WTC11 (cell line): Measurements from ENCODE around the gene CBFA2T2. TPM values are rescaled to one million over a fixed set of nuclear protein-coding genes. Genes with fewer than 3 reads are reported as not detected.

Experiments
- ATAC-seq: fragments of 200-7000 bp; cut with Tn5 transposase; 2 replicates; pipeline ENCODE4 v1.10.0; 2021; ENCODE audit warnings: mild to moderate bottlenecking, moderate library complexity
- CTCF ChIA-PET: fragments of 300-600 bp; sonication (Branson Sonifier 250); formaldehyde crosslinking; loops from one replicate; lab custom pipeline; 2021; ENCODE audit warnings: antibody characterized with exemption; lab: Charles Lee
- POLR2A ChIA-PET: fragments of 350-600 bp; sonication (Branson Sonifier 250); formaldehyde crosslinking; loops from one replicate; lab custom pipeline; 2021; ENCODE audit warnings: antibody characterized with exemption; lab: Charles Lee
- DNase-seq: peaks from one replicate; pipeline ENCODE4 v3.0.0; 2021; ENCODE audit warnings: low spot score
- H3K27ac Mint-ChIP-seq: 2 replicates; pipeline ENCODE4 v1.8.0; 2021; ENCODE audit warnings: mixed read lengths
- H3K27me3 Mint-ChIP-seq: 2 replicates; pipeline ENCODE4 v1.8.0; 2021; ENCODE audit warnings: low read depth, mild to moderate bottlenecking, moderate library complexity, mixed read lengths
- H3K36me3 Mint-ChIP-seq: 2 replicates; pipeline ENCODE4 v1.8.0; 2021; ENCODE audit warnings: mixed read lengths
- H3K4me1 Mint-ChIP-seq: 2 replicates; pipeline ENCODE4 v1.8.0; 2022; ENCODE audit warnings: mixed read lengths
- H3K4me3 Mint-ChIP-seq: 2 replicates; pipeline ENCODE4 v1.8.0; 2021; ENCODE audit warnings: mild to moderate bottlenecking, moderate library complexity, mixed read lengths
- H3K9me3 Mint-ChIP-seq: 2 replicates; pipeline ENCODE4 v1.8.0; 2021; ENCODE audit warnings: mixed read lengths
- AR ChIP-seq: fragments of 250-450 bp; sonication (Bioruptor Pico); IDR thresholded peaks from 2 replicates; pipeline ENCODE4 v1.9.0; 2021; ENCODE audit warnings: mild to moderate bottlenecking
- ATF2 ChIP-seq: sonication (generic); formaldehyde crosslinking; IDR thresholded peaks from 2 replicates; pipeline ENCODE4 v1.8.1; 2022; ENCODE audit warnings: low read depth, missing genetic modification reagents, borderline replicate concordance
- ATF6 ChIP-seq: sonication (generic); formaldehyde crosslinking; IDR thresholded peaks from 2 replicates; pipeline ENCODE4 v1.8.1; 2023; ENCODE audit warnings: mild to moderate bottlenecking, missing genetic modification reagents
- CDX4 ChIP-seq: fragments of 250-450 bp; sonication (Bioruptor Pico); IDR thresholded peaks from 2 replicates; pipeline ENCODE4 v1.9.0; 2021; ENCODE audit warnings: moderate library complexity, mild to moderate bottlenecking, inconsistent platforms, borderline replicate concordance
- CREM ChIP-seq: sonication (generic); formaldehyde crosslinking; IDR thresholded peaks from 2 replicates; pipeline ENCODE4 v1.8.1; 2022; ENCODE audit warnings: mild to moderate bottlenecking, missing genetic modification reagents, moderate library complexity
- E2F1 ChIP-seq: sonication (generic); formaldehyde crosslinking; IDR thresholded peaks from 2 replicates; pipeline ENCODE4 v1.8.0; 2022; ENCODE audit warnings: mild to moderate bottlenecking, missing genetic modification reagents
- JUN ChIP-seq: sonication (generic); formaldehyde crosslinking; IDR thresholded peaks from 2 replicates; pipeline ENCODE4 v1.8.0; 2023; ENCODE audit warnings: mild to moderate bottlenecking, missing genetic modification reagents
- PREB ChIP-seq: sonication (generic); formaldehyde crosslinking; IDR thresholded peaks from 2 replicates; pipeline ENCODE4 v1.8.1; 2022; ENCODE audit warnings: mild to moderate bottlenecking, missing genetic modification reagents, moderate library complexity, borderline replicate concordance
- SMAD4 ChIP-seq: sonication (generic); formaldehyde crosslinking; IDR thresholded peaks from 2 replicates; pipeline ENCODE4 v1.8.0; 2022; ENCODE audit warnings: mild to moderate bottlenecking, missing genetic modification reagents
- SOX15 ChIP-seq: fragments of 250-450 bp; sonication (Bioruptor Pico); IDR thresholded peaks from 2 replicates; pipeline ENCODE4 v1.9.0; 2021; ENCODE audit warnings: mild to moderate bottlenecking
- STAT6 ChIP-seq: sonication (generic); formaldehyde crosslinking; conservative IDR thresholded peaks from 2 replicates; pipeline ENCODE4 v1.8.1; 2023; ENCODE audit warnings: mild to moderate bottlenecking, low read depth, missing genetic modification reagents, moderate library complexity
- USF2 ChIP-seq: sonication (generic); formaldehyde crosslinking; IDR thresholded peaks from 2 replicates; pipeline ENCODE4 v1.8.1; 2023; ENCODE audit warnings: mild to moderate bottlenecking, missing genetic modification reagents, moderate library complexity
- ZBTB43 ChIP-seq: sonication (generic); formaldehyde crosslinking; IDR thresholded peaks from 2 replicates; pipeline ENCODE4 v1.8.1; 2023; ENCODE audit warnings: mild to moderate bottlenecking, missing genetic modification reagents
- ZNF281 ChIP-seq: sonication (generic); formaldehyde crosslinking; IDR thresholded peaks from 2 replicates; pipeline ENCODE4 v1.8.0; 2023; ENCODE audit warnings: mild to moderate bottlenecking, missing genetic modification reagents
- ZNF423 ChIP-seq: fragments of 250-450 bp; sonication (Bioruptor Pico); IDR thresholded peaks from 2 replicates; pipeline ENCODE4 v2.1.2; 2022; ENCODE audit warnings: mild to moderate bottlenecking, moderate library complexity
- total RNA-seq: library from RNA; stranded (reverse); gene quantifications from 3 replicates; pipeline ENCODE4 v1.2.3, GENCODE V29; 2021

CBFA2T2 gene
- total RNA-seq, 1 experiment from 2014 or later: 22.1 TPM

GRCh38 chr20:33686100-33686983 is 196.4 kb downstream of the CBFA2T2 start, which contains the start of gene E2F1:
E2F1 (minus strand) TSS chr20:33686385; CDS start chr20:33686264, 121 bp downstream.
- Mint-ChIP-seq H3K36me3 (no peaks in the 10 kb centered on the region), H3K27ac (peak within 1 kb of the TSS; percentile 85), H3K27me3 (peaks cover 30% of the 10 kb centered on the region), H3K9me3 (no peaks in the 10 kb centered on the region), H3K4me3 (peak within 1 kb of the TSS; percentile 81), H3K4me1 (peaks cover 25% of the 10 kb centered on the region)
- ChIA-PET POLR2A (no interaction called here), CTCF (interaction anchor here (0.7 to 2.2 kb wide), 9 partner anchors 9 to 177 kb away, joined by 3 to 32 read pairs (median 4); partner anchors contain the start of genes ACTL10, PXMP4 and ZNF341)
- ATAC-seq (peak; percentile 91), DNase-seq (peak; percentile 98)
- TF ChIP-seq PREB (CRISPR knock-in tag): peak; percentile 82; the same call in 1 of the 2 replicates
- TF ChIP-seq ATF2 (CRISPR knock-in tag): no peak
- TF ChIP-seq ZNF281 (CRISPR knock-in tag): no peak
- no peak for TF ChIP-seq SMAD4 (CRISPR knock-in tag)
- TF ChIP-seq ZNF423: no peak
- no peak for TF ChIP-seq STAT6 (CRISPR knock-in tag)
- peak; percentile 73; the same call in 1 of the 2 replicates for TF ChIP-seq CREM
- TF ChIP-seq USF2 (CRISPR knock-in tag): peak; percentile 81
- no peak for TF ChIP-seq ATF6 (CRISPR knock-in tag)
- TF ChIP-seq E2F1 (CRISPR knock-in tag): peak; percentile 52; the same call in 1 of the 2 replicates
- TF ChIP-seq ZBTB43 (CRISPR knock-in tag): 0 out of 2 replicates have a peak, but pooled peaks have one; percentile 27
- no peak; the same call in 1 of the 2 replicates for TF ChIP-seq JUN (CRISPR knock-in tag)
- no peak for TF ChIP-seq CDX4 (CRISPR knock-in tag)
- TF ChIP-seq SOX15: no peak
- TF ChIP-seq AR (CRISPR knock-in tag): no peak
